Measurements from ENCODE around the gene STK10.

GRCh38 chr5:172107571-172107970 lies 80.5 kb downstream of the STK10 start:
- TF ChIP-seq, protein P1, sequence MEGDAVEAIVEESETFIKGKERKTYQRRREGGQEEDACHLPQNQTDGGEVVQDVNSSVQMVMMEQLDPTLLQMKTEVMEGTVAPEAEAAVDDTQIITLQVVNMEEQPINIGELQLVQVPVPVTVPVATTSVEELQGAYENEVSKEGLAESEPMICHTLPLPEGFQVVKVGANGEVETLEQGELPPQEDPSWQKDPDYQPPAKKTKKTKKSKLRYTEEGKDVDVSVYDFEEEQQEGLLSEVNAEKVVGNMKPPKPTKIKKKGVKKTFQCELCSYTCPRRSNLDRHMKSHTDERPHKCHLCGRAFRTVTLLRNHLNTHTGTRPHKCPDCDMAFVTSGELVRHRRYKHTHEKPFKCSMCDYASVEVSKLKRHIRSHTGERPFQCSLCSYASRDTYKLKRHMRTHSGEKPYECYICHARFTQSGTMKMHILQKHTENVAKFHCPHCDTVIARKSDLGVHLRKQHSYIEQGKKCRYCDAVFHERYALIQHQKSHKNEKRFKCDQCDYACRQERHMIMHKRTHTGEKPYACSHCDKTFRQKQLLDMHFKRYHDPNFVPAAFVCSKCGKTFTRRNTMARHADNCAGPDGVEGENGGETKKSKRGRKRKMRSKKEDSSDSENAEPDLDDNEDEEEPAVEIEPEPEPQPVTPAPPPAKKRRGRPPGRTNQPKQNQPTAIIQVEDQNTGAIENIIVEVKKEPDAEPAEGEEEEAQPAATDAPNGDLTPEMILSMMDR (IDR thresholded peaks at IDR 0.05) = no peak
- no peak for TF ChIP-seq EZH2 (IDR thresholded peaks at IDR 0.05; ENCODE audit: borderline replicate concordance, insufficient read depth, low read depth, low read length, poor library complexity, severe bottlenecking)
